SK-N-SH (cell line): ENCODE data around the gene PUM1.

Source experiments
- EZH2phosphoT487 ChIP-seq: fragments of 200-600 bp; sonication (generic); IDR thresholded peaks from 2 replicates; pipeline ENCODE4 v1.6.1; 2017; ENCODE audit warnings: low read depth, mixed run types, mild to moderate bottlenecking, antibody characterized with exemption, moderate library complexity, borderline replicate concordance
- FOXJ3 ChIP-seq: sonication (generic); formaldehyde crosslinking; IDR thresholded peaks from 2 replicates; pipeline ENCODE4 v1.5.1; 2020; ENCODE audit warnings: mild to moderate bottlenecking, missing genetic modification reagents
- JUND ChIP-seq: IDR thresholded peaks from 2 replicates; pipeline ENCODE4 v1.4.0; 2012
- MAX ChIP-seq: IDR thresholded peaks from 2 replicates; pipeline ENCODE4 v1.4.0; 2012; ENCODE audit warnings: low read depth
- SMC3 ChIP-seq: IDR thresholded peaks from 2 replicates; pipeline ENCODE4 v1.6.1; 2012; ENCODE audit warnings: low read depth, low read length, improper control_type of control experiment
- TAF1 ChIP-seq: IDR thresholded peaks from 2 replicates; pipeline ENCODE4 v1.6.1; 2012; ENCODE audit warnings: low read depth, mild to moderate bottlenecking, low read length, moderate library complexity, borderline replicate concordance
- TCF12 ChIP-seq: IDR thresholded peaks from 2 replicates; pipeline ENCODE4 v1.4.0; 2012
- TEAD4 ChIP-seq: IDR thresholded peaks from 2 replicates; pipeline ENCODE4 v1.4.0; 2012; ENCODE audit warnings: mild to moderate bottlenecking, borderline replicate concordance; ENCODE audit not compliant: insufficient read depth
- YY1 ChIP-seq: IDR thresholded peaks from 2 replicates; pipeline ENCODE4 v1.4.0; 2012; ENCODE audit warnings: low read depth, mild to moderate bottlenecking
- TF ChIP-seq, protein P1 (sequence below): fragments of 200-600 bp; sonication (generic); IDR thresholded peaks from 2 replicates; pipeline ENCODE4 v1.6.1; 2017; ENCODE audit warnings: antibody characterized with exemption, mild to moderate bottlenecking, moderate library complexity
- TF ChIP-seq, protein P2 (sequence below): IDR thresholded peaks from 2 replicates; pipeline ENCODE4 v1.6.1; 2012; ENCODE audit warnings: mild to moderate bottlenecking, low read depth, low read length, moderate library complexity

DNA sequence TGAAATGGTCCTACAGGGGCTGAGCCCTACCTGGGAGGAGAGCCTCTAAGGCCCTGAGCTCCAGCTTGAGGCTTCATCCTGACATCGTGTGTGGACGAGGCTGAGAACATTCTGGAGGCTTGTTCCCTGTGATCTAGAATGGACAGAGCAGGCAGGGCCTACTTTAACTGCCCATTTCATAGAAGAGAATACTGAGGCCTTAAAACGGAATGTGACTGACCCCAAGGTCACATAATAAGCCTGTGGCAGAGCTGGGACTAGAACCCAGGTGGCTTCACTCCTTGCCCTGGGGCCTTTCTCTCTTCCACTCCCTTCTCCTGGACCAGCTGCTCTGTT is 151.0 kb downstream of the PUM1 start:
- TF ChIP-seq TAF1 (no peak), YY1 (no peak), FOXJ3 (CRISPR knock-in tag) (no peak), MAX (no peak), SMC3 (no peak), TCF12 (no peak), EZH2phosphoT487 (no peak), JUND (no peak), TEAD4 (no peak)
- TF ChIP-seq, protein P1, sequence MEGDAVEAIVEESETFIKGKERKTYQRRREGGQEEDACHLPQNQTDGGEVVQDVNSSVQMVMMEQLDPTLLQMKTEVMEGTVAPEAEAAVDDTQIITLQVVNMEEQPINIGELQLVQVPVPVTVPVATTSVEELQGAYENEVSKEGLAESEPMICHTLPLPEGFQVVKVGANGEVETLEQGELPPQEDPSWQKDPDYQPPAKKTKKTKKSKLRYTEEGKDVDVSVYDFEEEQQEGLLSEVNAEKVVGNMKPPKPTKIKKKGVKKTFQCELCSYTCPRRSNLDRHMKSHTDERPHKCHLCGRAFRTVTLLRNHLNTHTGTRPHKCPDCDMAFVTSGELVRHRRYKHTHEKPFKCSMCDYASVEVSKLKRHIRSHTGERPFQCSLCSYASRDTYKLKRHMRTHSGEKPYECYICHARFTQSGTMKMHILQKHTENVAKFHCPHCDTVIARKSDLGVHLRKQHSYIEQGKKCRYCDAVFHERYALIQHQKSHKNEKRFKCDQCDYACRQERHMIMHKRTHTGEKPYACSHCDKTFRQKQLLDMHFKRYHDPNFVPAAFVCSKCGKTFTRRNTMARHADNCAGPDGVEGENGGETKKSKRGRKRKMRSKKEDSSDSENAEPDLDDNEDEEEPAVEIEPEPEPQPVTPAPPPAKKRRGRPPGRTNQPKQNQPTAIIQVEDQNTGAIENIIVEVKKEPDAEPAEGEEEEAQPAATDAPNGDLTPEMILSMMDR, result no peak
- TF ChIP-seq, protein P2, sequence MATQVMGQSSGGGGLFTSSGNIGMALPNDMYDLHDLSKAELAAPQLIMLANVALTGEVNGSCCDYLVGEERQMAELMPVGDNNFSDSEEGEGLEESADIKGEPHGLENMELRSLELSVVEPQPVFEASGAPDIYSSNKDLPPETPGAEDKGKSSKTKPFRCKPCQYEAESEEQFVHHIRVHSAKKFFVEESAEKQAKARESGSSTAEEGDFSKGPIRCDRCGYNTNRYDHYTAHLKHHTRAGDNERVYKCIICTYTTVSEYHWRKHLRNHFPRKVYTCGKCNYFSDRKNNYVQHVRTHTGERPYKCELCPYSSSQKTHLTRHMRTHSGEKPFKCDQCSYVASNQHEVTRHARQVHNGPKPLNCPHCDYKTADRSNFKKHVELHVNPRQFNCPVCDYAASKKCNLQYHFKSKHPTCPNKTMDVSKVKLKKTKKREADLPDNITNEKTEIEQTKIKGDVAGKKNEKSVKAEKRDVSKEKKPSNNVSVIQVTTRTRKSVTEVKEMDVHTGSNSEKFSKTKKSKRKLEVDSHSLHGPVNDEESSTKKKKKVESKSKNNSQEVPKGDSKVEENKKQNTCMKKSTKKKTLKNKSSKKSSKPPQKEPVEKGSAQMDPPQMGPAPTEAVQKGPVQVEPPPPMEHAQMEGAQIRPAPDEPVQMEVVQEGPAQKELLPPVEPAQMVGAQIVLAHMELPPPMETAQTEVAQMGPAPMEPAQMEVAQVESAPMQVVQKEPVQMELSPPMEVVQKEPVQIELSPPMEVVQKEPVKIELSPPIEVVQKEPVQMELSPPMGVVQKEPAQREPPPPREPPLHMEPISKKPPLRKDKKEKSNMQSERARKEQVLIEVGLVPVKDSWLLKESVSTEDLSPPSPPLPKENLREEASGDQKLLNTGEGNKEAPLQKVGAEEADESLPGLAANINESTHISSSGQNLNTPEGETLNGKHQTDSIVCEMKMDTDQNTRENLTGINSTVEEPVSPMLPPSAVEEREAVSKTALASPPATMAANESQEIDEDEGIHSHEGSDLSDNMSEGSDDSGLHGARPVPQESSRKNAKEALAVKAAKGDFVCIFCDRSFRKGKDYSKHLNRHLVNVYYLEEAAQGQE, result no peak
